Gastrocnemius medialis (tissue), 4 donors: ENCODE measurements around the gene LACRT. TPM values are rescaled to one million over a fixed set of nuclear protein-coding genes. Genes with fewer than 3 reads are reported as not detected.

Experiments used
- ATAC-seq, 2 donors: fragments of 150-250 bp; one replicate each; pipeline ENCODE4 v1.9.1; 2016
- DNase-seq, 2 donors: peaks; one replicate each; pipeline ENCODE4 v3.0.0-alpha.2; 2019
- H3K27ac ChIP-seq, 4 donors: fragments of 200-600 bp; sonication (generic); 1 replicate in 1 of 4; 2 replicates in 3 of 4; pipeline ENCODE4 v1.5.1; 2016 to 2018; ENCODE audit warnings: mild to moderate bottlenecking in 2 of 4, moderate library complexity in 1 of 4
- H3K27me3 ChIP-seq, 3 donors: fragments of 200-600 bp; sonication (generic) in 2 of 3; 1 replicate in 1 of 3; 2 replicates in 2 of 3; pipeline versions ENCODE4 v1.5.1 to v1.6.0; 2016 to 2019; ENCODE audit warnings: mild to moderate bottlenecking in 1 of 3, moderate library complexity in 1 of 3
- H3K36me3 ChIP-seq, 2 donors: fragments of 200-600 bp; sonication (generic) in 1 of 2; one replicate each; pipeline ENCODE4 v1.5.1; 2017 to 2018
- H3K4me1 ChIP-seq, 2 donors: fragments of 200-600 bp; sonication (generic) in 1 of 2; one replicate each; pipeline ENCODE4 v1.5.1; 2016 to 2017; ENCODE audit warnings: mild to moderate bottlenecking in 2 of 2
- H3K4me3 ChIP-seq, 4 donors: fragments of 200-600 bp; sonication (generic) in 3 of 4; 1 replicate in 1 of 4; 2 replicates in 3 of 4; pipeline ENCODE4 v1.5.1; 2016 to 2019; ENCODE audit warnings: mild to moderate bottlenecking in 2 of 4
- H3K9me3 ChIP-seq, 3 donors: fragments of 200-600 bp; sonication (generic) in 2 of 3; 1 replicate in 1 of 3; 2 replicates in 2 of 3; pipeline ENCODE4 v1.5.1; 2016 to 2019
- CTCF ChIP-seq, 5 experiments: fragments of 450-650 bp in 3 of 5; fragments of 200-600 bp in 2 of 5; sonication (generic) in 2 of 5; IDR thresholded peaks in 4 of 5; conservative IDR thresholded peaks in 1 of 5; 1 replicate in 4 of 5; 2 replicates in 1 of 5; pipeline ENCODE4 v1.5.1; 2016 to 2019; ENCODE audit warnings: antibody characterized with exemption in 5 of 5, mild to moderate bottlenecking in 3 of 5, moderate library complexity in 3 of 5
- POLR2A ChIP-seq, 2 donors: fragments of 450-650 bp; IDR thresholded peaks; one replicate each; pipeline ENCODE4 v1.6.1; 2017; ENCODE audit warnings: antibody characterized with exemption in 2 of 2, mild to moderate bottlenecking in 2 of 2, moderate library complexity in 2 of 2
- in situ Hi-C, 4 donors: fragments of 200-750 bp; cut with MboI; loops; one replicate each; pipeline versions ENCODE4 v1.15.0 to v1.8.0; 2017; ENCODE audit warnings: low sequenced_read_pairs in 4 of 4
- intact Hi-C: fragments of 100-400 bp; cut with DNase I; formaldehyde crosslinking; loops from one replicate; pipeline ENCODE4 v1.15.1; 2023; ENCODE audit warnings: low total_unique reads
- total RNA-seq, 4 donors: library from RNA; depleted of rRNA; stranded (reverse); fragments of >200 nt; gene quantifications; one replicate each; pipeline versions ENCODE4 v1.1.0 to v1.2.3, GENCODE V29; 2016

Gene LACRT
- total RNA-seq, 4 donors from 2014 or later, result not detected

DNA sequence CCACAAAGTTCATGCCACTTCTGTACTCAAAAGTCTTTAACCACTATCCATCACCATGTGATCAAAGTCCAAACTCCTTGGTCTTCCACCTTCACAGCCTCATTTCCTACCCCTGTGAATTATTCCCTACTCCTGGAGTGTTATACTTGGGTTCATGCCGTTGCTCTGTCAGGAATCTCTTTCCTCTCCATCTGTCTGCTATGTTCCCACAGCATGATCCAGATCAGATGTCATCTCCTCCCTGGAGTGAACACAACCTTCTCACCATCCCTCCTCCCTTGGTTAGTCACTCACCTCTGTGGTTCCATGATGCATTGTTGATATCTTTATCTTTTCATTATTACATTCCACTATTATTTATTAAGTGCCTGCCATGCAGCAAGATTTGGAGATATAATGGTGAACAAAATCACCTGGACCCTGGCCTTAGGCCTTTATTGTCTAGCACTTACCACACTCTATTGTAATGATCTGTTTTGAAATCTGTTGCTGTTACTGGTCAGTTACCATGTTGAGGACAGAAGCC, 22.4 kb downstream of the LACRT start:
- Histone ChIP-seq H3K27ac (no peak overlapping the region), H3K27me3 (no peaks in the 10 kb centered on the region), H3K4me1 (peaks cover 0 to 5% of the 10 kb centered on the region in 2 donors), H3K9me3 (no peaks in the 10 kb centered on the region), H3K4me3 (no peak overlapping the region), H3K36me3 (no peaks in the 10 kb centered on the region)
- TF ChIP-seq CTCF (IDR thresholded peaks at IDR 0.05 in 4 of 5, conservative IDR thresholded peaks at IDR 0.05 in 1 of 5) (no peak), POLR2A (IDR thresholded peaks at IDR 0.05) (no peak)
- ATAC-seq, result peak; percentile 43 to 57
- intact Hi-C loops, result no loop called here
- no peak for DNase-seq
- in situ Hi-C loops, result no loop called here

DNA sequence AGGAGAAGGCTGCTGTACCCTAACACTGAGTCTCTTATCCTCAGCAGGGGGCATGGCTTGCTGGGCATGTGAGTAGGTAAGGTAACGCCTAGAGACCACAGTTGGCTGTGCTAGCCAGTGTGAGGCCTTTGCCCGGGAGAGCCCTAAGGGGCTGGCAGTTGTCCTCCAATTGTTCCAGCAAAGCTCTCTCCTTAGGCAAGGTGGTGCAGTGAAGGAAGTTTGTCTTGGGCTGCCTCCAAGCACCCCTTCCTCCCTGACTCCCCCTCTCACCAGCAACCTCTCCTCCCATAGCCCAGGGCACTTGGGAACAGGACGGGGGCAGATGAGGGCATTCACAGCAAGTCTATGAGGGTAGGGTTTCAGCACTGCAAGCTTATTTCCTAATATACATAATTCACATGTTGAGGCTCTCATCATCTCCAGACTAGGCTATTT, 23.0 kb downstream of the LACRT start:
- H3K27ac ChIP-seq, result no peak overlapping the region
- no peaks in the 10 kb centered on the region for H3K9me3 ChIP-seq
- no peak overlapping the region for H3K4me3 ChIP-seq
- no peaks in the 10 kb centered on the region for H3K36me3 ChIP-seq
- ATAC-seq (peak; percentile 25 to 73), DNase-seq (no peak)
- TF ChIP-seq CTCF (IDR thresholded peaks at IDR 0.05 in 4 of 5, conservative IDR thresholded peaks at IDR 0.05 in 1 of 5), result no peak
- TF ChIP-seq POLR2A (IDR thresholded peaks at IDR 0.05), result no peak
- H3K27me3 ChIP-seq, result no peaks in the 10 kb centered on the region
- in situ Hi-C loops, result no loop called here
- H3K4me1 ChIP-seq, result peaks cover 0 to 5% of the 10 kb centered on the region in 2 donors
- intact Hi-C loops, result no loop called here

DNA sequence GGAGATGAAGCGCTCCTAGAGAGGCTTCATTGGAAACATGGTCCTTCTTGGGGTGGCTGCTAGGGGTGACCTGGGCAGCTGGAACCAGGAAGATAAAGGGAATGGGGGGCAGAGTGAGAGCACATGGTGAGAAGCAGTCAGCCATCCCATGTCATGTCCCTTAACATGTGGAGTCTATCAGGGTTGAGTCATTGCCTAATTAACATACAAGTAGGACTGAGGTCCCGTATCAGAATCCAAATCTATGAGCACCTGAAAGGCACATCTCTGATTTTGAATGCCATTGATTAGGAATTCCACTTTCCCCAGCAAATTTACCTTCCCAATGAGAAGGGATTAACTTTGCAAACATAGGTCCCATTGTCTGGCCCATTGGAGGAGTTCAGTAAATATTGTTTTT, 25.9 kb downstream of the LACRT start:
- ATAC-seq, result no peak
- H3K27me3 ChIP-seq, result no peaks in the 10 kb centered on the region
- TF ChIP-seq POLR2A (IDR thresholded peaks at IDR 0.05) (no peak), CTCF (IDR thresholded peaks at IDR 0.05 in 4 of 5, conservative IDR thresholded peaks at IDR 0.05 in 1 of 5) (no peak)
- DNase-seq, result no peak
- H3K36me3 ChIP-seq, result no peaks in the 10 kb centered on the region
- no peak overlapping the region for H3K4me3 ChIP-seq
- H3K4me1 ChIP-seq, result peaks cover 0 to 5% of the 10 kb centered on the region in 2 donors
- no peak overlapping the region for H3K27ac ChIP-seq
- in situ Hi-C loops (no loop called here), intact Hi-C loops (no loop called here)
- no peaks in the 10 kb centered on the region for H3K9me3 ChIP-seq

- in situ Hi-C loops, result no loop called here
- H3K36me3 ChIP-seq, result no peaks in the 10 kb centered on the region
- intact Hi-C loops, result no loop called here
- H3K27me3 ChIP-seq, result no peaks in the 10 kb centered on the region
- DNase-seq (no peak), ATAC-seq (no peak)
- H3K9me3 ChIP-seq, result no peaks in the 10 kb centered on the region
- H3K27ac ChIP-seq, result no peak overlapping the region
- TF ChIP-seq POLR2A (IDR thresholded peaks at IDR 0.05) (no peak), CTCF (IDR thresholded peaks at IDR 0.05 in 4 of 5, conservative IDR thresholded peaks at IDR 0.05 in 1 of 5) (no peak)
- no peak overlapping the region for H3K4me3 ChIP-seq
- peaks cover 0 to 5% of the 10 kb centered on the region in 2 donors for H3K4me1 ChIP-seq
These were observed 26.5 kb downstream of the LACRT start for GRCh38 chr12:54608156-54608555.

DNA sequence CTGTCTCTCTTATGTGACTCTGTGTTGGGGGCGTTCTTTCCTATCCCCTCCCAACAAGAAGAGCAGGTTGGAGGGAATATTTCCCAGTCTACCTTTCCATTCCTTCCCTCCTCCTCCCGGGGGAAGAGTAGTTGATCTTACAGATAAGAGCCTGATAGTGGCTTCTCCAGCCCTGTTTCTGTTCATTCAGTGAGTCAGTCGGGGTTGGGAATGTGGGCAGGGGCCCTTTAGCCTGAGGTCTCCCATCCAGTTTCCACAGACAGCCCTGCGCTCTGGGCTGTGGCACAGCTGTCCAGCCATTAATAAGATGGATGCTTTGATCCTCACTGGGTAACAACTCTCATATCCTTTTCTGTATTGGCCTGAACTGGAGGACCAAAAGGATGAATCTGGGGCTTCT, 28.1 kb downstream of the LACRT start:
- H3K4me3 ChIP-seq, result no peak overlapping the region
- intact Hi-C loops (no loop called here), in situ Hi-C loops (no loop called here)
- no peaks in the 10 kb centered on the region for H3K27me3 ChIP-seq
- ATAC-seq (no peak), DNase-seq (no peak)
- no peaks in the 10 kb centered on the region for H3K4me1 ChIP-seq
- no peaks in the 10 kb centered on the region for H3K9me3 ChIP-seq
- no peak overlapping the region for H3K27ac ChIP-seq
- H3K36me3 ChIP-seq, result no peaks in the 10 kb centered on the region
- TF ChIP-seq POLR2A (IDR thresholded peaks at IDR 0.05) (no peak), CTCF (IDR thresholded peaks at IDR 0.05 in 4 of 5, conservative IDR thresholded peaks at IDR 0.05 in 1 of 5) (no peak)
